Measurements from ENCODE around the gene NPW.

The NPW gene

DNA sequence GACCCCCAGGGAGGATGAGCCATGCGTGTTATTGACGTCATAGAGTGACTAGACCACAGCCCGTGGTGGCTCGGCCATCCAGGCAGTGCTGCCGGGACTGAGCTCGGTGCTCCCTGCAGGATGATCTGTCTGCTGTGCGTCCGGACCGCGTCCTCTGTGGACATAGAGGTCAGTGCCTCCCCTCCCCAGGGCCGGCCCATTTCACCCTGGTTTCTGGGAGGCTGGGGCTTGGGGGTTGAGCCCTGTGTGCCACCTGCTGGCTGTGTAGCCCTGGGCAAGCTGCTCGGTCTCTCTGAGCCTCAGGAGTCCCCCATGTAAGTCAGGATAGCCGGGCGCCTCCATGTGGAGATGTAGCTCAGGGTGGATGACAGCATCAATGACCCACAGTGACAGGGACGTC is 36.5 kb downstream of the NPW start:
- no peak for DNase-seq

DNA sequence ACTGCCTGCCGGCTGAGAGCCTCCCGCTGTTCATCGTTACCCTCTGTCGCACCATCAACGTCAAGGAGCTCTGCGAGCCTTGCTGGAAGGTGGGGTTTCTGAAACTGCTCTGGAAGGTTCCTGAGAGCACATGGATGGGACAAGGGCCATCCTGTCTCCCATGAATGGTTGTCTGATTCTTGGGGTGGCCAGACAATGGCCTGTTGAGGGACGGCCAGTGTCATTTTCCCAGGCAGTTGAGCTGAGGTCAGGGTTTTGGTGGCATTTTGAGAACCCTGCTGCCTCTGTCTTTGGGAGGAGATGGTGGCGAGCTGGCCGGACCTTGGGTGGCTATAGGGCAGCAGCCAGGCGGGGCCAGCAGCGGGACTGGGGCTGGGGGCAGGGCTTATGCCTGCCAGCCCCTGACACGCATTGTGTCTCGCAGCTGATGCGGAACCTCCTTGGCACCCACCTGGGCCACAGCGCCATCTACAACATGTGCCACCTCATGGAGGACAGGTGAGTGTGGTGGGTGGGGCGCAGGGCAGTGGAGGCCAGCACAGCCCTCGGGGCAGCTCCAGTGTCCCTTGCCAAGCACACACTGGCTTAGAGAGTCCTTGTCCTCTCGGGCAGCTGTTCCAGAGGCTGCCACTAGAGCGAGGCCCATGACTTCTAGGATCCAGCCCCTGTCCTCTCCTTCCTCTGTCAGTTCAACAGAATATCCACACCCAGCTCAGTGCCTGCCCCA is 37.3 kb downstream of the NPW start:
- no peak for DNase-seq

GRCh38 chr16:2057438-2057837 is 37.9 kb downstream of the NPW start:
- no peak for DNase-seq

DNA sequence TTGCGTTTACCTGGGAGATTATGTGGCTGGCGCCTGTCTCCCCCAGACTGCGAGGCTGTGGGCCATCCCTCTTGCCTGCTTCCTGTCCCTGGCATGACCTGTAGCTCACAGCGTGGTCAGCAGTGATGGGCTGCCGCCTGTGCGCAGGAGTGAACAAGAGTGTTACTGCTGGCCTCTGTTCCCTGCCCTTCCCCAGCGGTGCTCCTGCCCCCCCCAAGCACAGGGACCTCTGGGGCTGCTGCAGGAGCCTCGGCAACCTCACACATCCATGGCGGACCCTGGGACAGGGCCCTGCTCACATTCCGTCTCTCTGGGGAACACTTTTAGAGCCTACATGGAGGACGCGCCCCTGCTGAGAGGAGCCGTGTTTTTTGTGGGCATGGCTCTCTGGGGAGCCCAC is 38.8 kb downstream of the NPW start:
- no peak for DNase-seq

GRCh38 chr16:2058872-2059271 is 39.3 kb downstream of the NPW start:
- DNase-seq: no peak

- no peak for DNase-seq
Measured at GRCh38 chr16:2060346-2060745, 40.8 kb downstream of the NPW start.

- DNase-seq: no peak
Measured at GRCh38 chr16:2061023-2061422, 41.4 kb downstream of the NPW start.

DNA sequence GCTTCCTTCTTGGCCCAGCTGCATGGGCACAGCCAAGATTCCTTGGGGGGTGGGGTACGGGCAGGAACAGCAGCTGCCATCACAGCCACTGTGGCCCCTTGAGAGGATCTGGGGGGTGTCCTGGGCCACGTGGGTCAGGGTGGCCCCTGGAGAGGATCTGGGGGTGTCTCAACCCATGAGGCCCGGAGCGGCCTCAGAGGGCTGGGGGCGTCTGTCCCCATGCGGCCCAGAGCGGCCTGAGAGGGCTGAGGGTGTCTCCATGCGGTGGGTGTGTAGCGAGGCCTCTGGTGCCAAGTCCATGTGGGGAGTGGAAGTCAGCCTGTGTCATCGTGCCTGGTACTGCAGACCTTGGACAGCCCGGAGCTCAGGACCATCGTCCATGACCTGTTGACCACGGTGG is 41.9 kb downstream of the NPW start:
- DNase-seq: no peak

DNA sequence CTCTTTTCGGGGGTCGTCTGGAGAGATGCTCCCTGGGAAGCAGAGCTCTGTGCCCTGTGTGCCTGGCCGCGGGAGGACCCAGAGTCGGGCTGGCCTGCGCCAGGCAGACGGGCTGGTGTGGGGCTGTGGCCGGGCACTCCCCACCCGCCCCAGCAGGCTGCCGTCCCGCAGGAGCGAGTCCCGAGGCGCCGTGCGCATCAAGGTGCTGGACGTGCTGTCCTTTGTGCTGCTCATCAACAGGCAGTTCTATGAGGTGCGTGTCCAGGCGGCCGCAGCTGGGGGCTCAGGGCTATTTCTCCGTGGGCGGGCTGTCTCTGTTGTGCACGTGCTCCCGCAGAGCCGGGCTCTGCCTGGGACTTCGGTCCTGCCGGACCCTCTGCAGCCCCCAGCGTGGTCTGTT is 43.2 kb downstream of the NPW start:
- DNase-seq: no peak

- DNase-seq: no peak
Measured at GRCh38 chr16:2063861-2064260, 44.3 kb downstream of the NPW start.

GRCh38 chr16:2064368-2064945 is 44.9 kb downstream of the NPW start:
- no peak for DNase-seq

DNA sequence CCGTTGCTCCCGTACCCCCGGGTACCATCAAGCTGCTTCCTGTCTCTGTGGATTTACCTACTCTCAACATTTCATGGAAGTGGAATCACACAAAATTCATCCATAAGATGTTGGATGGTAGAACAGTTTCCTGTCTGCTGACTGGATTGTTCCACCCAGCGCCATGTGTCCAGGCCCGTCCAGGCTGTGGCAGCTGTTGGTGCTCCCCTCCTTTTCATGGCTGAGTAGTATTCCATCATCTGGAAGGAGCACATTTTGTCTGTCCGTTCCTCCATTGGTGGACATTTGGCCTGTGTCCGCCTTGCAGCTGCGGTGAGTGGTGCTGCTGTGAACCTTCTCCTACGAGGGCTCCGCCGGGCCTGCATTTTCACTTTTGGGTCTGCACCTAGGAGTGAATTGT is 46.6 kb downstream of the NPW start:
- no peak for DNase-seq

Measured in DMS 273 treated with DMSO at 0.1 percent for 48 hours (cell line).